HAP-1 (cell line): ENCODE data around the gene SLC5A11.
A peak's percentile ranks its signal among the peaks of the same experiment; 100 is the strongest.

Experiments
- DNase-seq, 2 experiments: peaks; one replicate each; pipeline ENCODE4 v3.0.0-alpha.2; 2016 to 2020; ENCODE audit warnings: low spot score in 2 of 2
- H3K27me3 ChIP-seq: fragments of 250-450 bp; sonication (Bioruptor Pico); 2 replicates; pipeline ENCODE4 v1.5.1; 2020; ENCODE audit warnings: low read depth, mild to moderate bottlenecking, moderate library complexity
- H3K36me3 ChIP-seq: fragments of 250-450 bp; sonication (Bioruptor Pico); replicated peaks from 2 replicates; pipeline ENCODE4 v1.5.1; 2020; ENCODE audit warnings: mild to moderate bottlenecking
- H3K4me1 ChIP-seq: fragments of 250-450 bp; sonication (Bioruptor Pico); 2 replicates; pipeline ENCODE4 v1.5.1; 2020; ENCODE audit warnings: mild to moderate bottlenecking
- H3K4me3 ChIP-seq: fragments of 250-450 bp; sonication (Bioruptor Pico); 2 replicates; pipeline ENCODE4 v1.5.1; 2020; ENCODE audit warnings: mild to moderate bottlenecking, moderate library complexity
- H3K9me3 ChIP-seq: fragments of 250-450 bp; sonication (Bioruptor Pico); 2 replicates; pipeline ENCODE4 v1.5.1; 2020; ENCODE audit warnings: mild to moderate bottlenecking, moderate library complexity
- in situ Hi-C: fragments of 300-500 bp; cut with MboI; formaldehyde crosslinking; loops from 3 replicates; pipeline ENCODE4 v1.14.3; 2020; ENCODE audit warnings: low sequenced_read_pairs, inconsistent platforms, mixed read lengths

The SLC5A11 gene

GRCh38 chr16:24929409-24929808 lies 83.6 kb downstream of the SLC5A11 start:
- no peaks in the 10 kb centered on the region for H3K9me3 ChIP-seq
- no peak for DNase-seq
- in situ Hi-C loops = no loop called here
- H3K27me3 ChIP-seq = no peaks in the 10 kb centered on the region
- H3K4me3 ChIP-seq = no peak overlapping the region
- no peaks in the 10 kb centered on the region for H3K4me1 ChIP-seq
- peaks cover 32% of the 10 kb centered on the region for H3K36me3 ChIP-seq

GRCh38 chr16:24930440-24930839 lies 84.7 kb downstream of the SLC5A11 start:
- no peaks in the 10 kb centered on the region for H3K9me3 ChIP-seq
- no peak overlapping the region for H3K4me3 ChIP-seq
- no peaks in the 10 kb centered on the region for H3K4me1 ChIP-seq
- in situ Hi-C loops = no loop called here
- DNase-seq = no peak
- H3K36me3 ChIP-seq = peaks cover 35% of the 10 kb centered on the region
- H3K27me3 ChIP-seq = no peaks in the 10 kb centered on the region

- in situ Hi-C loops = no loop called here
- DNase-seq = no peak
- Histone ChIP-seq H3K4me1 (no peaks in the 10 kb centered on the region), H3K4me3 (no peak overlapping the region), H3K36me3 (peaks cover 38% of the 10 kb centered on the region), H3K27me3 (no peaks in the 10 kb centered on the region), H3K9me3 (no peaks in the 10 kb centered on the region)
Measured at GRCh38 chr16:24931091-24931490, 85.3 kb downstream of the SLC5A11 start.

GRCh38 chr16:24935336-24935735 lies 89.6 kb downstream of the SLC5A11 start:
- H3K36me3 ChIP-seq = peaks cover 34% of the 10 kb centered on the region

GRCh38 chr16:24936151-24936550 lies 90.4 kb downstream of the SLC5A11 start:
- in situ Hi-C loops = no loop called here

More at GRCh38 chr16:24935336-24935735, 89.6 kb downstream of the SLC5A11 start:
- Histone ChIP-seq H3K9me3 (no peaks in the 10 kb centered on the region), H3K4me1 (no peaks in the 10 kb centered on the region), H3K27me3 (no peaks in the 10 kb centered on the region), H3K4me3 (no peak overlapping the region)
- no peak for DNase-seq
- in situ Hi-C loops = no loop called here

GRCh38 chr16:24939224-24939623 lies 93.5 kb downstream of the SLC5A11 start:
- in situ Hi-C loops = no loop called here
- no peak for DNase-seq
- no peak overlapping the region for H3K4me3 ChIP-seq
- no peaks in the 10 kb centered on the region for H3K9me3 ChIP-seq
- H3K27me3 ChIP-seq = no peaks in the 10 kb centered on the region
- peaks cover 44% of the 10 kb centered on the region for H3K36me3 ChIP-seq
- no peaks in the 10 kb centered on the region for H3K4me1 ChIP-seq

More at GRCh38 chr16:24936151-24936550, 90.4 kb downstream of the SLC5A11 start:
- peaks cover 30% of the 10 kb centered on the region for H3K36me3 ChIP-seq
- no peaks in the 10 kb centered on the region for H3K27me3 ChIP-seq
- H3K4me3 ChIP-seq = no peak overlapping the region
- DNase-seq = no peak
- H3K4me1 ChIP-seq = no peaks in the 10 kb centered on the region
- H3K9me3 ChIP-seq = no peaks in the 10 kb centered on the region

GRCh38 chr16:24939738-24940137 lies 94.0 kb downstream of the SLC5A11 start:
- H3K4me3 ChIP-seq = no peak overlapping the region
- H3K36me3 ChIP-seq = peaks cover 42% of the 10 kb centered on the region
- no peaks in the 10 kb centered on the region for H3K9me3 ChIP-seq
- H3K27me3 ChIP-seq = no peaks in the 10 kb centered on the region
- DNase-seq = no peak
- in situ Hi-C loops = no loop called here
- H3K4me1 ChIP-seq = no peaks in the 10 kb centered on the region

- DNase-seq = no peak
- peaks cover 44% of the 10 kb centered on the region for H3K36me3 ChIP-seq
- in situ Hi-C loops = no loop called here
Measured at GRCh38 chr16:24943471-24943870, 97.7 kb downstream of the SLC5A11 start.

GRCh38 chr16:24944206-24944605 lies 98.4 kb downstream of the SLC5A11 start:
- Histone ChIP-seq H3K4me1 (no peaks in the 10 kb centered on the region), H3K36me3 (peaks cover 46% of the 10 kb centered on the region), H3K9me3 (no peaks in the 10 kb centered on the region), H3K4me3 (no peak overlapping the region), H3K27me3 (no peaks in the 10 kb centered on the region)
- no peak for DNase-seq
- in situ Hi-C loops = no loop called here

More at GRCh38 chr16:24943471-24943870, 97.7 kb downstream of the SLC5A11 start:
- Histone ChIP-seq H3K4me3 (no peak overlapping the region), H3K27me3 (no peaks in the 10 kb centered on the region), H3K9me3 (no peaks in the 10 kb centered on the region), H3K4me1 (no peaks in the 10 kb centered on the region)

GRCh38 chr16:24946155-24946554 lies 100.4 kb downstream of the SLC5A11 start:
- Histone ChIP-seq H3K27me3 (no peaks in the 10 kb centered on the region), H3K4me1 (no peaks in the 10 kb centered on the region), H3K9me3 (no peaks in the 10 kb centered on the region), H3K4me3 (no peak overlapping the region), H3K36me3 (peaks cover 42% of the 10 kb centered on the region)
- in situ Hi-C loops = no loop called here
- no peak for DNase-seq

GRCh38 chr16:24950275-24950674 lies 104.5 kb downstream of the SLC5A11 start:
- peaks cover 6% of the 10 kb centered on the region for H3K4me1 ChIP-seq
- H3K9me3 ChIP-seq = no peaks in the 10 kb centered on the region
- H3K27me3 ChIP-seq = no peaks in the 10 kb centered on the region
- no peak overlapping the region for H3K4me3 ChIP-seq
- DNase-seq = no peak
- in situ Hi-C loops = no loop called here
- peaks cover 41% of the 10 kb centered on the region for H3K36me3 ChIP-seq

- H3K36me3 ChIP-seq = peaks cover 55% of the 10 kb centered on the region
- H3K27me3 ChIP-seq = no peaks in the 10 kb centered on the region
- in situ Hi-C loops = no loop called here
- H3K9me3 ChIP-seq = no peaks in the 10 kb centered on the region
- H3K4me1 ChIP-seq = peaks cover 6% of the 10 kb centered on the region
- no peak for DNase-seq
- no peak overlapping the region for H3K4me3 ChIP-seq
Measured at GRCh38 chr16:24953306-24953705, 107.5 kb downstream of the SLC5A11 start.

- H3K9me3 ChIP-seq = no peaks in the 10 kb centered on the region
- in situ Hi-C loops = no loop called here
- no peaks in the 10 kb centered on the region for H3K27me3 ChIP-seq
- peaks cover 55% of the 10 kb centered on the region for H3K36me3 ChIP-seq
- no peak for DNase-seq
- H3K4me3 ChIP-seq = no peak overlapping the region
- H3K4me1 ChIP-seq = peaks cover 6% of the 10 kb centered on the region
Measured at GRCh38 chr16:24953721-24954120, 108.0 kb downstream of the SLC5A11 start.

GRCh38 chr16:24954137-24954536 lies 108.4 kb downstream of the SLC5A11 start:
- Histone ChIP-seq H3K4me1 (peaks cover 6% of the 10 kb centered on the region), H3K27me3 (no peaks in the 10 kb centered on the region), H3K9me3 (no peaks in the 10 kb centered on the region), H3K36me3 (peaks cover 55% of the 10 kb centered on the region), H3K4me3 (no peak overlapping the region)
- in situ Hi-C loops = no loop called here
- DNase-seq = peak in 1 of 2 experiments; percentile 14
